HL-60 (cell line): ENCODE measurements around the gene MKLN1.

Experiments
- CTCF ChIP-seq: IDR thresholded peaks from one replicate; pipeline ENCODE4 v1.5.1; 2011; ENCODE audit warnings: low read length, control low read depth, inconsistent platforms; ENCODE audit not compliant: insufficient read depth
- GABPA ChIP-seq: IDR thresholded peaks from 2 replicates; pipeline ENCODE4 v1.6.1; 2012; ENCODE audit warnings: low read depth
- POLR2AphosphoS5 ChIP-seq: IDR thresholded peaks from 2 replicates; pipeline ENCODE4 v1.6.1; 2012; ENCODE audit warnings: low read depth
- REST ChIP-seq: IDR thresholded peaks from 2 replicates; pipeline ENCODE4 v1.6.1; 2012; ENCODE audit warnings: low read depth; ENCODE audit not compliant: insufficient replicate concordance

- TF ChIP-seq POLR2AphosphoS5 (no peak), CTCF (no peak), REST (no peak), GABPA (no peak)
Observed at GRCh38 chr7:131524703-131525102, 197.0 kb downstream of the MKLN1 start.
